HG03432 (cell line): Measurements from ENCODE around the gene CGRRF1.

Experiments
- ATAC-seq: cut with Tn5 transposase; IDR thresholded peaks from one replicate; pipeline ENCODE4 v1.9.1; 2021; ENCODE audit warnings: mild to moderate bottlenecking, moderate library complexity; ENCODE audit not compliant: unreplicated experiment

Gene CGRRF1

DNA sequence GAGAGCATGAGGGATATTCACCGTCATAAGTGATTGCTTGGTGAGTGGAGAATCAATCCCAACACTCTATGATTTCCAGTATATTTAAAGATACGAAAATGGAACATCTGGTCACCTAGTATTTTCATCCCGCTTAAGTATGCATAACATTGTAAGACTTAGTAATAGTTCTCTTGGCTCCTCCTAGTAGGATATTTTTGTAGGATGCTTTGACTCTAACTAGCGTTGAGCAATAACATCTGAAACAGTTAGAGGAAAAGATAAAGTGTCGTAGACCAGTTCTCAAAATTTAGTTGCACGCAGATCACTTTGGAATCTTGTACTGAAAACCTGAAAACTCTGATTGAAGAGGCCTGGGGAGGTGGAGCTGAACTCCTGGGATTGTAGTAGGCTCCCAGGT lies 64.8 kb downstream of the CGRRF1 start:
- no peak for ATAC-seq

DNA sequence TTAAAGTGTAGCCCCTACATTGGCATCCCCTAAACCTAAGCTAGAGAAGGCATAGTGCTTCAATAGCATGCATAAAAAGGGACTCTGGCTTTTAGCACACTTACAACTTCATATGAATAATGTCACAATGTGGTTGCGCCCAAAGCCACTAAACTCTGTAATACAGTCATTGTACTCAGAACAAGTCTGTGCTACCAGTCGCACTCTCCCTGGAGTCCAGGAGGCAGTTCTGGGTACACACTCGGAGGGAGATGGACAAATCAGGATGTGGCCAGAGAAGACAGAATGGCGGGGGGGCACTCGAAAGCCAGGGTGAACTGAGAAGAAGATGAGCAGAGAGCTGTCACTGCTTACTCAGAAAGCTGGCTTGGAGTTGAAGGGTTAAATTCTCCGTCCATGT lies 67.8 kb downstream of the CGRRF1 start:
- no peak for ATAC-seq

DNA sequence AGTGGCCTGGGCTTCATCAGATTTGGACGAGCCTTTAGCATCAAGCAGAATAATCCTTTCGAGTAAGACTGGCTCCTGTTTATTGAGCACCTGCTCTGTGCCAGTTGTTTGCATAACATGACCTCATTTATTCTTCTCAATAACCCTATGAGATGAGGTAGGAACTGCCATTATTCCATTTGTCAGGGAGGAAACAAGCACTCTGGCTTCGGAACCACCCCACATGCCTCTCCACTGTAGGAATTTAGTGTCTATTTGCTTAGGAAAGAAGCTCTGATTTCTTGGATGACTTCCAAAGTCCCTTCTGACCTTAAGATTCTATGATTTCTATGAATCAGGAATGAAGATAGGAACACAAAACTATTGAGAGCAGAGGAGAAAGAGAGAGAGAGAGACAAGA lies 68.3 kb downstream of the CGRRF1 start:
- no peak for ATAC-seq

DNA sequence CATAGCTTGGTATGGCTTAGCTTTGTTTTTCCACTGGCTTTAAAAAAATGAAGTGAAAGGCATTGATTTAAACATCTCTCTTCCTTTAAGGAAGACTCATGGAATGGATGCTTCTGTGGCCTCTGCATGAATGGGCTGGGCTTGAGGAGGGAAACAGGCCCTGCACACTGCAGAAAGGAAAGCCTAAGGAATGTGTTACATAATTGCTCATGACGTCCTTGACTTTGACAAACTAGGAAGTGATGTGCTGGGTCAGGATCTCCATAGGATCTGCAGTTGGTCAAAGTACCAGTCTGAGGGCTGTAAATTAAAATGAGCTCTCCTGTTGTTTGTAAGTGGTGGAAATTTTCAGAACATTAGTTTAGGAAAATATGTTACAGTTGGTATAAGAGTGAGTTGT lies 69.9 kb downstream of the CGRRF1 start:
- no peak for ATAC-seq

DNA sequence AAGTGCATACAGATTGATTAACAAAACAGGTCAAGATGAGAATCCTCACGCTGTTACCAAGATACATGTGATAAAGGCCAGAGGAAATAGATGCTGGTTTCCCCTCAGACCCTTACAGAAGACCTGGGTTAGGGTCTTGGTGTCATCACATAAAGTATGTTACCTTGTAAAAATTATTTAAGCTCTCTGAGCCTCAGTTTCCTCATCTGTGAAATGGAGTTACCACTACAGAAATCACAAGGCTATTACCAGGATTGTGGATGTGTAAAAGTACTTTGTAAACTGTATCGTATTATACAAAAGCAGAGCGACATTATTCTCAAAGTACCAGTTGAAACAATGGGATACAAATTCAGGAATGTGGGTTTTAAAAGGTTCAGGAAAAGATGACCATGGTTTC lies 71.2 kb downstream of the CGRRF1 start:
- ATAC-seq: no peak

DNA sequence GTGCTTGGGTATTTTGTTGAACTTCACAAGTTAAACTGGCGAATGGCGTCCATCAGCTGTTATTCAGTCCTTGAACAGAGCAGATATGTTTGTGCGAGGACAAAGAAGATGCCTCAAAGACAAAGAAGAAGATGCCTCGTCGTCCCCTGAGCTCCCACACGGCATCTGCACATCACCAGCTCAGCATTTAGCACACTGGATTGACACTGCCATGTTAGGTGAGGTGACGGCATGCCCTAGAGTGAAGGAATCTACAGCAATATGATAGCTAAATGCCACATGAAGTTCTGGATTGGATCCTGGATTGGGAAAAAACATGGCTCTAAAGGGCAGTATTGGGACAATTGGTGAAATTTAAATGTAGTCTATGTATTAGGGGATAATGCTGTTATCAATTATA lies 72.6 kb downstream of the CGRRF1 start:
- no peak for ATAC-seq

DNA sequence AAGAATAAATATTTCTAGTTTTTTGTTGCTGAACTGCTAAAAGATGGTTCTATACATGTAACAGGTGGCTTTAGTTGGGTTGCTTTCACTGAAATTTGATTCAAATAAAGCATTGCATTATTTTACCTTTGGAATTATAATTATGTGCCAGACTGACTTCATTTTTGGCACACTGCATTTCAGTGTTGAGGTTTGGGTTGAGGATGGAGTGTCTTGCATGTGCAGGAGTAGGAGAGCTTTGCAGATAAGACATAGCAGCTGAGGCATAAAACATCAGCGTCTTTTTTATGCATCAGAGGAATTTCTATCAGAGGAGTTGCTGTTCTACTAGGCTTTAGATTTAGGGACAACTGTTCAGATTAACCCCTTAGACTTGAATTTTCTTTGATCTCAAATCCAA lies 74.4 kb downstream of the CGRRF1 start:
- no peak for ATAC-seq

DNA sequence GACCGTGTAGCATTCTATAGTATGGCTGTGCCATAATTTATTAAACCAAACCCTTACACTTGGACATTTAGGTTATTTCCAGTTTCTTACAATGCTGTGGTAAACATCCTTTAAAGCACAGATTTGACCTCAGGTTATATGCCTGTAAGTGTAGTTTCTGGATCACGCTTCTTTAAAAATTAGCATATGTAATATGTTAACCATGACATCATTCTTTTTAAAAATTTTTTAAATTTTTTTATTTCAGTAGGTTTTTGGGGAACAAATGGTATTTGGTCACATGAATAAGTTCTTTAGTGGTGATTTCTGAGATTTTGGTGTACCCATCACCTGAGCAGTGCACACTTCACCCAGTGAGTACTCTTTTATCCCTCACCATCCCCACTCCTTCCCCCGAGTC lies 75.5 kb downstream of the CGRRF1 start:
- no peak for ATAC-seq
